IMR-90 (cell line): ENCODE results near the gene SDK1. TPM values are rescaled to one million over a fixed set of nuclear protein-coding genes. Genes with fewer than 3 reads are reported as not detected.

Source experiments
- ATAC-seq: fragments of 200-7000 bp; cut with Tn5 transposase; 2 replicates; pipeline ENCODE4 v1.9.1; 2020; ENCODE audit warnings: low read depth, mild to moderate bottlenecking, moderate library complexity
- BruUV-seq: library from RNA; stranded (reverse); fragments of 400-500 nt; replicated peaks from 2 replicates; lab custom pipeline; 2021; lab: Mats Ljungman, UMichigan
- CTCF ChIA-PET: fragments of 300-600 bp; formaldehyde crosslinking; extraction: SDS; loops from one replicate; lab custom pipeline; 2021; ENCODE audit warnings: antibody characterized with exemption; lab: Yijun Ruan, JAX
- POLR2A ChIA-PET: fragments of 300-600 bp; sonication (Branson Sonifier 250); formaldehyde crosslinking; loops from one replicate; lab custom pipeline; 2022; ENCODE audit warnings: antibody characterized with exemption; ENCODE audit not compliant: unreplicated experiment; lab: Charles Lee
- DNase-seq: peaks from one replicate; pipeline ENCODE4 v3.0.0; 2013
- H2AFZ ChIP-seq: replicated peaks from 2 replicates; pipeline ENCODE3; 2013; ENCODE audit warnings: low read length, mild to moderate bottlenecking; ENCODE audit not compliant: poor library complexity
- H2AK5ac ChIP-seq: 2 replicates; pipeline ENCODE4 v1.6.1; 2013; ENCODE audit warnings: low read depth, low read length, inconsistent platforms
- H2AK9ac ChIP-seq: replicated peaks from 2 replicates; pipeline ENCODE3; 2013; ENCODE audit warnings: mild to moderate bottlenecking, low read depth, low read length, moderate library complexity; ENCODE audit not compliant: poor library complexity
- H2BK120ac ChIP-seq: 2 replicates; pipeline ENCODE4 v1.6.1; 2013; ENCODE audit warnings: low read depth, low read length, inconsistent platforms
- H2BK15ac ChIP-seq: 3 replicates; pipeline ENCODE4 v1.6.1; 2013; ENCODE audit warnings: low read depth, low read length, inconsistent platforms
- H2BK20ac ChIP-seq: 2 replicates; pipeline ENCODE4 v1.6.1; 2013; ENCODE audit warnings: low read depth, mild to moderate bottlenecking, inconsistent platforms, low read length, moderate library complexity
- H2BK5ac ChIP-seq: 2 replicates; pipeline ENCODE4 v1.6.1; 2013; ENCODE audit warnings: mild to moderate bottlenecking, low read depth, low read length, inconsistent platforms; ENCODE audit not compliant: poor library complexity, severe bottlenecking
- H3K14ac ChIP-seq: replicated peaks from 2 replicates; pipeline ENCODE4 v1.6.1; 2013; ENCODE audit warnings: low read depth, low read length, inconsistent platforms
- H3K18ac ChIP-seq: 2 replicates; pipeline ENCODE4 v1.6.1; 2013; ENCODE audit warnings: low read depth, low read length, control low read depth
- H3K23ac ChIP-seq: 2 replicates; pipeline ENCODE4 v1.6.1; 2013; ENCODE audit warnings: low read depth, low read length, inconsistent platforms
- H3K27ac ChIP-seq: 2 replicates; pipeline ENCODE4 v1.5.1; 2013; ENCODE audit warnings: mild to moderate bottlenecking, control low read depth, low read length; ENCODE audit not compliant: insufficient read depth
- H3K27me3 ChIP-seq: 2 replicates; pipeline ENCODE4 v1.6.1; 2013; ENCODE audit warnings: low read length; ENCODE audit not compliant: control insufficient read depth, insufficient read depth
- H3K36me3 ChIP-seq: 2 replicates; pipeline ENCODE4 v1.6.1; 2013; ENCODE audit warnings: low read length, mixed read lengths; ENCODE audit not compliant: control insufficient read depth, insufficient read depth
- H3K4ac ChIP-seq: 2 replicates; pipeline ENCODE4 v1.6.1; 2013; ENCODE audit warnings: low read depth, low read length, inconsistent platforms
- H3K4me1 ChIP-seq: 2 replicates; pipeline ENCODE4 v1.6.1; 2013; ENCODE audit warnings: low read length, mixed read lengths; ENCODE audit not compliant: control insufficient read depth, insufficient read depth
- H3K4me2 ChIP-seq: 2 replicates; pipeline ENCODE4 v1.6.1; 2013; ENCODE audit warnings: low read depth, mild to moderate bottlenecking, control low read depth, low read length, moderate library complexity
- H3K4me3 ChIP-seq: 2 replicates; pipeline ENCODE4 v1.5.1; 2013; ENCODE audit warnings: low read depth, mild to moderate bottlenecking, control low read depth, low read length, moderate library complexity; ENCODE audit not compliant: insufficient read depth
- H3K56ac ChIP-seq: 2 replicates; pipeline ENCODE4 v1.6.1; 2013; ENCODE audit warnings: low read length, inconsistent platforms; ENCODE audit not compliant: insufficient read depth; ENCODE audit errors: extremely low read depth
- H3K79me1 ChIP-seq, 2 experiments: 2 replicates each; pipeline ENCODE4 v1.6.1; 2013; ENCODE audit warnings: low read length in 2 of 2, inconsistent platforms in 1 of 2, low read depth in 1 of 2
- H3K9ac ChIP-seq: 2 replicates; pipeline ENCODE4 v1.6.1; 2013; ENCODE audit warnings: low read depth, low read length, control low read depth
- H3K9me1 ChIP-seq: 2 replicates; pipeline ENCODE4 v1.6.1; 2013; ENCODE audit warnings: low read length, inconsistent platforms; ENCODE audit not compliant: insufficient read depth
- H3K9me3 ChIP-seq: 2 replicates; pipeline ENCODE4 v1.6.1; 2013; ENCODE audit warnings: low read length; ENCODE audit not compliant: control insufficient read depth, insufficient read depth
- H4K20me1 ChIP-seq: 2 replicates; pipeline ENCODE4 v1.6.1; 2013; ENCODE audit warnings: low read length, inconsistent platforms; ENCODE audit not compliant: insufficient read depth
- H4K5ac ChIP-seq: 2 replicates; pipeline ENCODE4 v1.6.1; 2013; ENCODE audit warnings: mild to moderate bottlenecking, low read depth, low read length, control low read depth
- H4K8ac ChIP-seq, 2 experiments: 2 replicates each; pipeline ENCODE4 v1.6.1; 2013; ENCODE audit warnings: low read depth in 2 of 2, low read length in 2 of 2, control low read depth in 1 of 2, inconsistent platforms in 1 of 2
- H4K91ac ChIP-seq: 2 replicates; pipeline ENCODE4 v1.6.1; 2013; ENCODE audit warnings: low read depth, low read length, inconsistent platforms; ENCODE audit not compliant: insufficient read depth
- BHLHE40 ChIP-seq: fragments of 150-350 bp; IDR thresholded peaks from 2 replicates; pipeline ENCODE4 v1.6.1; 2016; ENCODE audit warnings: mild to moderate bottlenecking, low read depth, low read length
- CTCF ChIP-seq: conservative IDR thresholded peaks from 2 replicates; pipeline ENCODE4 v1.5.1; 2012; ENCODE audit warnings: mild to moderate bottlenecking, low read depth, low read length, improper control_type of control experiment
- FOS ChIP-seq: fragments of 150-350 bp; IDR thresholded peaks from 2 replicates; pipeline ENCODE4 v1.6.1; 2016; ENCODE audit warnings: low read depth, low read length
- MAFK ChIP-seq: IDR thresholded peaks from 2 replicates; pipeline ENCODE4 v1.6.1; 2012; ENCODE audit warnings: low read depth, low read length, improper control_type of control experiment
- MAZ ChIP-seq: IDR thresholded peaks from 2 replicates; pipeline ENCODE4 v1.6.1; 2012; ENCODE audit warnings: low read depth, mild to moderate bottlenecking, low read length, improper control_type of control experiment, moderate library complexity, borderline replicate concordance
- MXI1 ChIP-seq: IDR thresholded peaks from 2 replicates; pipeline ENCODE4 v1.6.1; 2012; ENCODE audit warnings: low read depth, mild to moderate bottlenecking, low read length, moderate library complexity, borderline replicate concordance
- NFE2L2 ChIP-seq: fragments of 150-350 bp; IDR thresholded peaks from 2 replicates; pipeline ENCODE4 v1.6.1; 2016; ENCODE audit warnings: low read depth, mild to moderate bottlenecking, low read length
- POLR2A ChIP-seq: IDR thresholded peaks from 2 replicates; pipeline ENCODE4 v1.6.1; 2012; ENCODE audit warnings: mild to moderate bottlenecking, low read depth, low read length
- RCOR1 ChIP-seq: IDR thresholded peaks from 2 replicates; pipeline ENCODE4 v1.6.1; 2012; ENCODE audit warnings: mild to moderate bottlenecking, low read length, improper control_type of control experiment; ENCODE audit not compliant: insufficient replicate concordance
- SMC3 ChIP-seq: fragments of 150-350 bp; IDR thresholded peaks from 2 replicates; pipeline ENCODE4 v1.6.1; 2016; ENCODE audit warnings: low read depth, mild to moderate bottlenecking, antibody characterized with exemption, low read length, moderate library complexity
- USF2 ChIP-seq: fragments of 150-350 bp; IDR thresholded peaks from 2 replicates; pipeline ENCODE4 v1.6.1; 2017; ENCODE audit warnings: mild to moderate bottlenecking, antibody characterized with exemption, low read length, low read depth
- WGBS, 2 experiments: methylation state at CpG; one replicate each; pipeline versions ENCODE4 v1.1.5 to v1.1.7; 2013; ENCODE audit warnings: missing lambda C conversion rate in 2 of 2; ENCODE audit not compliant: insufficient read length in 1 of 2; ENCODE audit errors: extremely low coverage in 2 of 2; 5-methylcytosine and 5-hydroxymethylcytosine counted together
- dilution Hi-C: fragments of 300-500 bp; cut with HindIII; formaldehyde crosslinking; loops from one replicate; pipeline ENCODE4 v1.14.3; 2018; ENCODE audit warnings: low sequenced_read_pairs; ENCODE audit not compliant: unreplicated experiment
- in situ Hi-C: fragments of 300-500 bp; cut with MboI; formaldehyde crosslinking; loops from 3 replicates; pipeline ENCODE4 v1.14.3; 2019; ENCODE audit warnings: low sequenced_read_pairs, inconsistent platforms, mixed read lengths
- intact Hi-C: fragments of 100-400 bp; cut with micrococcal nuclease; formaldehyde crosslinking; loops from 2 replicates; pipeline ENCODE4 v1.10.0; 2022
- polyA plus RNA-seq, 3 experiments: library from polyadenylated mRNA; depleted of rRNA; stranded (reverse); fragments of >200 nt; gene quantifications; 2 replicates each; pipeline ENCODE4 v1.2.3, GENCODE V29; 2012; ENCODE audit warnings: low replicate concordance in 1 of 3
- total RNA-seq: library from RNA; depleted of rRNA; stranded (reverse); fragments of >200 nt; gene quantifications from 2 replicates; pipeline ENCODE4 v1.2.3, GENCODE V29; 2012

The SDK1 gene
- total and polyA plus RNA-seq, 2 of the 4 experiments (the other 2 are of a cell fraction), result 1.5 to 1.6 TPM

- no peak for TF ChIP-seq CTCF
Observed at GRCh38 chr7:3725155-3726059, 424.4 kb downstream of the SDK1 start (continued).

- H2BK15ac ChIP-seq, result no peak overlapping the region
- H2AFZ ChIP-seq, result no peak overlapping the region
- no peaks in the 10 kb centered on the region for H3K79me1 ChIP-seq
- no CpG with 5 or more reads among the region's 3 CpGs for WGBS, 2 experiments
- no peak overlapping the region for H3K4ac ChIP-seq
- H3K4me2 ChIP-seq, result no peak overlapping the region
- H4K5ac ChIP-seq, result no peak overlapping the region
- dilution Hi-C loops (no loop called here), in situ Hi-C loops (no loop called here), intact Hi-C loops (no loop called here)
- H3K9me3 ChIP-seq, result peaks cover 9% of the 10 kb centered on the region
- H3K36me3 ChIP-seq, result no peaks in the 10 kb centered on the region
- H3K14ac ChIP-seq, result no peak overlapping the region
- H3K18ac ChIP-seq, result no peak overlapping the region
- no peak for ATAC-seq
- H2AK9ac ChIP-seq, result no peak overlapping the region
- ChIA-PET CTCF (interaction anchor here (0.6 kb wide), 1 partner anchor 45 kb away, joined by 3 read pairs; no protein-coding TSS in a partner anchor), POLR2A (no interaction called here)
- BruUV-seq, result no TSS peak
- H3K9ac ChIP-seq, result no peak overlapping the region
- peak; percentile 41 for DNase-seq
- no peak overlapping the region for H3K4me3 ChIP-seq
- H4K8ac ChIP-seq, result no peak overlapping the region
- no peaks in the 10 kb centered on the region; the same call in 1 of the 2 replicates for H3K4me1 ChIP-seq
- no peaks in the 10 kb centered on the region for H3K27me3 ChIP-seq
- H3K9me1 ChIP-seq, result no peaks in the 10 kb centered on the region
- H3K23ac ChIP-seq, result no peak overlapping the region
- no peak overlapping the region for H2AK5ac ChIP-seq
- no peak overlapping the region for H4K91ac ChIP-seq
- no peaks in the 10 kb centered on the region for H4K20me1 ChIP-seq
- H2BK20ac ChIP-seq, result no peak overlapping the region
- H3K27ac ChIP-seq, result no peak overlapping the region
- no peak overlapping the region for H2BK5ac ChIP-seq
- H2BK120ac ChIP-seq, result no peak overlapping the region
- H3K56ac ChIP-seq, result no peak overlapping the region
- TF ChIP-seq CTCF, result no peak
- TF ChIP-seq MAZ, result no peak
- no peak for TF ChIP-seq RCOR1
- no peak for TF ChIP-seq MAFK
- no peak for TF ChIP-seq USF2
- no peak for TF ChIP-seq SMC3
- no peak for TF ChIP-seq NFE2L2
- TF ChIP-seq POLR2A, result no peak
- TF ChIP-seq MXI1, result no peak
- TF ChIP-seq BHLHE40, result no peak
- no peak for TF ChIP-seq FOS
Observed at GRCh38 chr7:3730276-3730675, 429.2 kb downstream of the SDK1 start.
